MCF 10A (cell line): Measurements from ENCODE around the gene ASH1L. TPM values are rescaled to one million over a fixed set of nuclear protein-coding genes. Genes with fewer than 3 reads are reported as not detected.
"Not testable (repeated sequence)": the region's sequence is repeated elsewhere in the genome, so short reads cannot be mapped to it uniquely, and the experiment has no call there.

Experiments used
- BruUV-seq: library from RNA; stranded (reverse); fragments of 400-500 nt; replicated peaks from 2 replicates; lab custom pipeline; 2021; lab: Mats Ljungman, UMichigan
- CTCF ChIA-PET: fragments of 300-600 bp; sonication (Branson Sonifier 250); formaldehyde crosslinking; extraction: SDS; loops from one replicate; lab custom pipeline; 2021; ENCODE audit warnings: antibody characterized with exemption, inconsistent platforms; lab: Yijun Ruan, JAX
- POLR2A ChIA-PET: fragments of 300-600, 350-650 bp; sonication (Branson Sonifier 250); formaldehyde crosslinking; extraction: SDS; loops from one replicate; lab custom pipeline; 2020; ENCODE audit warnings: antibody characterized with exemption, inconsistent platforms; lab: Yijun Ruan, JAX
- DNase-seq: peaks from one replicate; pipeline ENCODE4 v3.0.0-alpha.2; 2018; ENCODE audit not compliant: unreplicated experiment
- H3K27ac Mint-ChIP-seq: one replicate; pipeline ENCODE4 v1.8.0; 2022; ENCODE audit warnings: mild to moderate bottlenecking, low read depth, mixed read lengths; ENCODE audit not compliant: unreplicated experiment
- H3K27me3 Mint-ChIP-seq: one replicate; pipeline ENCODE4 v1.8.0; 2022; ENCODE audit warnings: mixed read lengths; ENCODE audit not compliant: insufficient read depth, unreplicated experiment
- H3K36me3 Mint-ChIP-seq: one replicate; pipeline ENCODE4 v1.8.0; 2022; ENCODE audit warnings: mild to moderate bottlenecking, moderate library complexity, mixed read lengths; ENCODE audit not compliant: insufficient read depth, unreplicated experiment
- H3K4me1 Mint-ChIP-seq: one replicate; pipeline ENCODE4 v1.8.0; 2022; ENCODE audit warnings: mixed read lengths; ENCODE audit not compliant: insufficient read depth, unreplicated experiment
- H3K4me3 Mint-ChIP-seq: one replicate; pipeline ENCODE4 v1.8.0; 2022; ENCODE audit warnings: mild to moderate bottlenecking, moderate library complexity, mixed read lengths; ENCODE audit not compliant: unreplicated experiment
- H3K9me3 Mint-ChIP-seq: one replicate; pipeline ENCODE4 v1.8.0; 2022; ENCODE audit warnings: mixed read lengths; ENCODE audit not compliant: unreplicated experiment
- CTCF ChIP-seq: fragments of 200-600 bp; IDR thresholded peaks from one replicate; pipeline ENCODE4 v1.8.0; 2022; ENCODE audit warnings: antibody characterized with exemption, mild to moderate bottlenecking; ENCODE audit not compliant: unreplicated experiment
- intact Hi-C: fragments of 100-400 bp; cut with micrococcal nuclease; formaldehyde crosslinking; loops from 2 replicates; pipeline ENCODE4 v1.14.1; 2022
- total RNA-seq: library from RNA; stranded (reverse); gene quantifications from 2 replicates; pipeline ENCODE4 v1.2.3, GENCODE V29; 2022

ASH1L gene
- total RNA-seq, 1 experiment from 2014 or later: 59.1 TPM

DNA sequence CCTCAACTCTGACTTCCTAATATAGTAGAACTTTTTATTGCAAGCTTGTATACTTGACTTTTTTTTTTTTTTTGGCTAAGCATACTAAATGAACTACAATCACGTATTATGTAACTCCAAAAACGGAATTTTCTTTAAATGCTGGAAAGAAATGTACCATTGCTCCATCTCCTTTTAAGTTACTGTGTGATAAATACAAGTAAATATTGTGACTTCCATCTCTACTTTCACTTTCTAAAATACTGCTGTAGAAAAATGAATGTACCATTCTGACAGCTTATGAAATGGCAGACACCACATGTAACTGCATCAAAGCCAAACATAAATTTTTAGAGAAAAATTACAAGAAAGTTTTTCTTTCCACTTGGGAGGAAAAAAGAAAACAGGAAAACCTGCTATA lies 54.7 kb downstream of the ASH1L start:
- no peak for TF ChIP-seq CTCF
- Mint-ChIP-seq H3K4me3 (no peak overlapping the region), H3K9me3 (no peaks in the 10 kb centered on the region), H3K4me1 (peaks cover 17% of the 10 kb centered on the region), H3K27ac (no peak overlapping the region), H3K27me3 (no peaks in the 10 kb centered on the region), H3K36me3 (peaks cover 42% of the 10 kb centered on the region)
- no TSS peak for BruUV-seq
- ChIA-PET POLR2A (interaction anchor here (0.9 kb wide), 1 partner anchor 55 kb away, joined by 3 read pairs; the partner anchor contains the start of gene ASH1L), CTCF (interaction anchor here (0.6 kb wide), 4 partner anchors 28 to 257 kb away, joined by 3 read pairs; no protein-coding TSS in a partner anchor)
- no peak for DNase-seq
- intact Hi-C loops: no loop called here

DNA sequence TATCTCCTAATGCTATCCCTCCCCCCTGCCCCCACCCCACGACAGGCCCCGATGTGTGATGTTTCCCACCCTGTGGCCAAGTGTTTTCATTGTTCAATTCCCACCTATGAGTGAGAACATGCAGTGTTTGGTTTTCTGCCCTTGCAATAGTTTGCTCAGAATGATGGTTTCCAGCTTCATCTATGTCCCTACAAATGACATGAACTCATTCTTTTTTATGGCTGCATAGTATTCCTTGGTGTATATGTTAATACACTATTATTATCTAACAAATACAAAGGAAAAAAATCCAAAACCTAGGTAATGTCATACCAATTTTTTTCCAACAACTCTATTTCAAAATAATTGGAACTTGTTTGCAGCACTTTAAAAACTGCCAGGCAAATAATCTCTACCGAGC lies 56.6 kb downstream of the ASH1L start:
- POLR2A ChIA-PET: interaction anchor here (0.6 kb wide), 1 partner anchor 251 kb away, joined by 3 read pairs; the partner anchor contains the start of gene ENTREP3
- H3K9me3 Mint-ChIP-seq, H3K27me3 Mint-ChIP-seq, DNase-seq, H3K27ac Mint-ChIP-seq, CTCF ChIA-PET, intact Hi-C loops, H3K4me3 Mint-ChIP-seq, BruUV-seq: not testable (repeated sequence)
- peaks cover 36% of the 10 kb centered on the region for H3K36me3 Mint-ChIP-seq
- peaks cover 17% of the 10 kb centered on the region for H3K4me1 Mint-ChIP-seq

DNA sequence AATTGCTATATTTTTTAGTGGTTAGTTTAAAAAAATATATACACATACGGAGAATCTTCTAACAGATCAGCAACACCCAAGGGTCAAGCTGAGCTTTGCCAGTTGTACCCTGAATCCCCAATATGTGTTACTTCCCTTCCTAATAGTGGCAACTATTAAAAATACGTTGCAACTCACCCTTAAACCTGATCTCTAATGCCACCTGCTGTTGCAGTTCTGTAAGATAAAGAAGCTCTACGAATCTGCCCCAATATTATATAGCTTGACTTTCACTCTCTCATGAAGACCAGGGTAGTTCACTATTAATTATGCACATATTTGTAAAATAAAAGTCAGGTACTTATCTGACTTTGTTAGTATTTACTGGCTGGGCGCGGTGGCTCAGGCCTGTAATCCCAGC lies 58.4 kb downstream of the ASH1L start:
- Mint-ChIP-seq H3K4me3 (no peak overlapping the region), H3K27me3 (no peaks in the 10 kb centered on the region), H3K9me3 (no peaks in the 10 kb centered on the region), H3K36me3 (peaks cover 27% of the 10 kb centered on the region), H3K4me1 (peaks cover 33% of the 10 kb centered on the region), H3K27ac (no peak overlapping the region)
- peak; percentile 63 for DNase-seq
- CTCF ChIA-PET: interaction anchor here (0.5 to 2.0 kb wide), 18 partner anchors 9 to 1359 kb away, joined by 3 to 8 read pairs (median 4); no protein-coding TSS in a partner anchor
- TF ChIP-seq CTCF: peak; percentile 61
- no TSS peak for BruUV-seq
- intact Hi-C loops: loop anchor here (1.0 kb wide), 3 partner anchors 180 to 254 kb away; partner anchors contain the start of gene HCN3
- POLR2A ChIA-PET: interaction anchor here (0.6 to 1.5 kb wide), 7 partner anchors 25 to 295 kb away, joined by 3 to 6 read pairs (median 3); partner anchors contain the start of gene ASH1L

DNA sequence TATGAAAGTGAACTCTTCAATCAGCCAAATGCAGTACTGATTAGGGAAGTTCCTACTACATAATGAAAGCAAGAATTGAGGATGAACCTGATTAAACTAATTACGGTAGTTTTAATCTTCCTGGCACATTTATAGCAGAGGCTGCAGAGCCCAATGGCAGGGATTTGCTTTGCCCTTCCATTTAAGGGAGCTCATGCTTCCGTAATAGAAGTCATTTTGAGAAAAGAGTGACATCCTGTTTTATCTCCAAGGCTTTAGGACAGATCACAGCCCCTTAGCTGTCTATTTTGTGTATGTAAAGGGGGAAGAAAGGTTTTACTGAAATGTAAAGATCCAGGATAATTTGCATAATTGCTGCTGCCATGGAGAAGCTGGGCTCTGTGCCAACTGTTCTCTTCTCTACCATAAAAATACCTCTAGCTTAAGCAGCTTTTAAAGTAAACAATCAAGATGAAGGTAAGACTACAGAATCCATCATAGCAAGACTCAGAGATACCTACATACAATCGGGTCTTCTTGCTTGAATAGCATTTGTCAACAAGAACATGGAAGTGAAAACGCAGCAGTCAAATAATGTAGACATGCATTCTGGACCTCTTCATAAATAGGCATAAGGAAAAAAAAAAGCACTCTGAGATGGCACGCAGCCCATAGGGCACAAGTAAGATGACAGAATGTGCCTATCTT lies 62.5 kb downstream of the ASH1L start:
- ChIA-PET POLR2A (interaction anchor here (0.8 to 1.8 kb wide), 8 partner anchors 9 to 38 kb away, joined by 3 to 6 read pairs (median 3); no protein-coding TSS in a partner anchor), CTCF (interaction anchor here (0.5 to 1.1 kb wide), 3 partner anchors 9 to 214 kb away, joined by 3 read pairs; no protein-coding TSS in a partner anchor)
- Mint-ChIP-seq H3K27ac (no peak overlapping the region), H3K4me1 (peaks cover 28% of the 10 kb centered on the region), H3K36me3 (peaks cover 32% of the 10 kb centered on the region), H3K4me3 (no peak overlapping the region), H3K27me3 (no peaks in the 10 kb centered on the region), H3K9me3 (no peaks in the 10 kb centered on the region)
- DNase-seq: peak; percentile 46
- no peak for TF ChIP-seq CTCF
- intact Hi-C loops: no loop called here
- no TSS peak for BruUV-seq
